Dedifferentiated amniotic fluid mesenchymal stem cell (primary cell): ENCODE measurements around the gene STAU1.
"Not testable (repeated sequence)": the region's sequence is repeated elsewhere in the genome, so short reads cannot be mapped to it uniquely, and the experiment has no call there.

Experiments used
- DNase-seq: peaks from one replicate; pipeline ENCODE4 v3.0.0-alpha.2; 2016; ENCODE audit errors: extremely low spot score

Gene STAU1

DNA sequence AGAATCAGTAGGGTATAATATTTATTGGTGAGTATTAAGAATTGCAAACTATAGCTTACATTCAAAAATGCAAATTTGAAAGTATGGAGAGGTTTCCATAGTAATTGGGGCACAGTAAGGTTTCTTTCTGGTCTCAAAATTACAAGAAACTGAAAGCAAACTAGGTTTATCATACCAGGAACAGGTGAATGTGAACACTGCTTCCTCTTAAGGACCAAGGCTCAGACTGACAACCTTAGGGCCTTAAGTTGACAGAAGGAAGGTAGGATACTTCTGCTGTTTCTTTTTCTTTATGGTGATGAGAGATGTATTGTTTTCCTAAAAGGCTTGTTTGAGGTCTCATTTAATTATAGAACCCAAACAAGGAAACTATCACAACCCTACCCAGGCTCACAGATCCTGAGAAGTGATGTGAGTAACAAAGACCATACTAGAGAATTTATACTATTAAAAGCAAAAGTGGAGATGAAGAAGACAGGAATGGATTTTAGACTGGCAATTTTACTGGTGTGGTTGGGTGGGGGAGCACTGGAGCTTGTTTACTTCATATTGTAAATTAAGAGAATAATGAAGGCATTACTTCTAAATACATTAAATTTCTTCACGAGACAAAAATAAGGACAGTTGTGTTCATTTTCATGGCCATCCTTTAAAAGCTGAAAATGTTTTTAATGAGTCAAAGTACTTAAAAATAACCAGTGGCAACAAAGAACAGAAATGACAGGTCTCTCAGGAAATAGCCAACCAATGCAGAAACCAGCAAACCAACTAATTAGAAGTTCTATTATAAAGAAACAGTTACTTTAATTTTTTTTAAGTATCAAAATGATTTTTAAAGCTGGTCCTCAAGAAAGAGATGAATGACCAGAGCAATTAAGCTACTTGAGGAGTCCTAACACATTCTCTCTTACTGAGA is 21.3 kb downstream of the STAU1 start:
- no peak for DNase-seq

DNA sequence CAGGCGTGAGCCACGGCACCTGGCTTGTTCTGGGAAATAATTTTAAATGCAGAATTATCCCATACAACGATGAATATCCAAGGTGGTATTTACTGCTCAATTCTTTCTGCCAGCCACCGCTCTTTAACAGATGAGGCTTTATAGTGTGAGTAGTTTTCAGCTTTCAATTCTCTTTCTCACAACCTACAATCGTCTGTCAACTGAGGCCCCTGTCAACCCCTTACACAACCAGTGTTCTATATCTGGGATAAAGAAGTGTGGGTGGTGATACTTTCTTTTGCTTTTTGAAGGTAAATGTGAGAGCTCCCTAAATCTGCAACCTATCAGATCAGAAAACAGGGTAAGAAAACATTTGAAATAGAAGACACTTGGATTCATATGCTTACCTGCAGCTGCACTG is 22.5 kb downstream of the STAU1 start:
- no peak for DNase-seq

DNA sequence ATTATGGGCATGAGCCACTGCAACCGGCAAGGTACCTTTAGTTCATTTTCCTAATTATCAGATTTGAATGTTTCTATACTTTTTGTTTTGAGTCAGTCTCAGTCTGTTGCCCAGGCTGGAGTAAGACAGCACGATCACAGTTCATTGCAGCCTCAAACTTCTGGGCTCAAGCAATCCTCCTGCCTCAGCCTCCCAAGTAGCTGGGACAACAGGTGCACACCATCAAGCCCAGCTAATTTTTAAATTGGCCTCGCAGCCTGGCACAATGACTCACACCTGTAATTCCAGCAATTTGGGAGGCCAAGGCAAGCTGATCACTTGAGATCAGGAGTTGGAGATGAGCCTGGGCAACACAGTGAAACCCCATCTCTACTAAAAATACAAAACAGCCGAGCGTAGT is 24.4 kb downstream of the STAU1 start:
- no peak for DNase-seq

GRCh38 chr20:49161428-49162152 is 26.5 kb downstream of the STAU1 start:
- no peak for DNase-seq

- no peak for DNase-seq
These were observed 27.8 kb downstream of the STAU1 start for GRCh38 chr20:49160057-49160929.

- no peak for DNase-seq
These were observed 31.0 kb downstream of the STAU1 start for GRCh38 chr20:49157146-49157545.

GRCh38 chr20:49156481-49156880 is 31.7 kb downstream of the STAU1 start:
- no peak for DNase-seq

DNA sequence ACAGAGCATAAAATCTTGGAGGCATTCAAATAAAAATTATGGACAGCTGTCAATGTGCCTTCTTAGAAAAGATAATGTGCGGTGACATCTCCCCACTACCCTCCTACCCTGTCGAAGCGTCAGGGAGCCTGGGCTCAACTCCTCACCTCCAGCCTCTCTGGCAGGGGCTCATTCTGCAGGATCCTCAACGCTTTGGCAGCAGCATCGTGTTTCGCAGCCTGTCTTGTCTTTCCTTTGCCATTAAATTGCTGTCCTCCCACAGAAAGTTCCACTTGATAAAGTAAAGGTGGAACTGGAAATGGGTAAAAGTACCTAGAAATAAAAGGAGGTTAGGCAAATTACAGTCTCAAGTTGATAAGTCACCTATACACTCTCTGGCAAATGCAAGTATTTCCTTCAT is 36.7 kb downstream of the STAU1 start:
- no peak for DNase-seq

DNA sequence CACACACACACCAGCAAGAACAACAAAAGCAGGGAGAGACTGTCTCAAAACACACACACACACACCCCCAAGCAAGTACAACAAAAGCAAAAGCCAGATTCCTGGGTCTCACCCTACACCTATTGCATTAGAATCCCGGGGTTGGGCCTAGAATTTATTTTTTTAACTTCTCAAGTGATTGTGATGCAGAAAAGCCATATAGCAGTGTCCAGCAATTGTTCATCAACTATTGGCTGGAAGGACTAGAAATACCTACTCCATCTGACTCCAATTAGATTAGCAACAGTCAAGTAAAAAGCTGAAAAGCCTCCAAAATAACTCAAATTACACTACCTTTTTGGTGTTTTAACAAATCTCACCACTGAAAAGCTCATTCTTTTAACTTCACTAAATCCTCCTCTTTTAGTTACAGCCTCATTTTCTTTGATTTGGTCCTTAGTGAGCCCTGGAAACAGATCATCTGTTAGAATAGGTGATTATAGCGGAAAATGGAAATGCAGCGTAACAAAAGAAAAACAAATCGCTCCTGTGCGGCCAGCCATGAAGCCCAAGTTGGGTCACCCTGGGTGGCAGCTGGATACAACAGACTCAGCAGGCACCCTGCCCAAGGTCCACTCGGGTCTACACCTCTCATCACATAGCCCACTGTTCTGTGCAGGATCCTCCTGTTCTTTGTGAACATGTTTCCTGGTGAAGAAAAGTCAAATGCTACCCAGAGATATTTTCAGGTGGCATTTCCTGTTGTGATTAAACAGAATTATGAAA is 38.7 kb downstream of the STAU1 start:
- DNase-seq = no peak

GRCh38 chr20:49148601-49149000 is 39.5 kb downstream of the STAU1 start:
- no peak for DNase-seq

GRCh38 chr20:49147296-49147695 is 40.8 kb downstream of the STAU1 start:
- no peak for DNase-seq

DNA sequence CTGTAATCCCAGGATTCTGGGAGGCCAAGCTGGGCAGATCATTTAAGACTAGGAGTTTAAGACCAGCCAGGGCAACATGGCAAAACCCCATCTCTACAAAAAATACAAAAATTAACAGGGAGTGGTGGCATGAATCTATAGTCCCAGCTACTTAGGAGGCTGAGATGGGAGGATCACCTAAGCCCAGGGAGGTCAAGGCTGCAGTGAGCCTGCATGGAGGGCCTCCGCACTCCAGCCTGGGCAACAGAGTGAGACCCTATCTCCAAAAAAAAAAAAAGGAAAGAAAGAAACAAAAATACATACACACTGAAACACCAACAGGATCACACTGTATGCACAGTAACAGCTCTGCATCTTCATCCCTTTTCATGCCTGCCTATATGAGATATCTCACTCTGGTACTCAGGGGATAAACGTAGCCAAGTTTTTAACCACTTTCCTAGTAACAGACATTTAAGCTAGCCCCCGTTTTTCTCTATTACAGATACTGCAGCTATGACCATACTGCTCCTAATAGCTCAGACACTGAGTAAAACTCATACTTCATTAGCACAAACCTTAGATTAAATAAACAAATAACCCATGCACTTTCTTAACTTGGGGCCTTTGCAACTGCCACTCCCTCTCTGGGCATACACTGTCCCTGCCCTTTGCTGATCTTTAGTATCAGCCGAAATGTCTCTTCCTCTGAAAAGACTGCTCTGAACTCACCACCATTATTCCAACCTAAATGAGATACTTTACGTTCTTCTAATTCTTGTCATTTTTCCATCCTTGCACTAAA is 41.5 kb downstream of the STAU1 start:
- DNase-seq = no peak

DNA sequence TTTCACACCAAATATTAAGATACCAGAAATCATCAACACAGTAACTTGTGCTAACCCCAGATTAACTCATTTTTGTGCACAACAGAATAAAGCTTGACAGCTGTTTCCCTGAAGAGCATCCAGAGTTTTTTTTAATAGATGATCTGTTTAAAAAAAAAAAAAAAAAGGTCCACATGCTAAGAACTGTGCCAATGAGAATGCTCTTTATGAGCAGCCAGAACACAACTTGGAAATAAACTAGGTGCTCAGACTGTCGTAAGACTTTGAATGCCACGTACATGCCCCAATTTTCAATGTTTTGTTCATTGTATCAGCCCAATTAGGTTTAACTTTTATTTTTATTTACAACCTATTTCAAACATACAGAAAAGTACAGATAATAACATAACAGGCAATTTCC is 47.3 kb downstream of the STAU1 start:
- no peak for DNase-seq

DNA sequence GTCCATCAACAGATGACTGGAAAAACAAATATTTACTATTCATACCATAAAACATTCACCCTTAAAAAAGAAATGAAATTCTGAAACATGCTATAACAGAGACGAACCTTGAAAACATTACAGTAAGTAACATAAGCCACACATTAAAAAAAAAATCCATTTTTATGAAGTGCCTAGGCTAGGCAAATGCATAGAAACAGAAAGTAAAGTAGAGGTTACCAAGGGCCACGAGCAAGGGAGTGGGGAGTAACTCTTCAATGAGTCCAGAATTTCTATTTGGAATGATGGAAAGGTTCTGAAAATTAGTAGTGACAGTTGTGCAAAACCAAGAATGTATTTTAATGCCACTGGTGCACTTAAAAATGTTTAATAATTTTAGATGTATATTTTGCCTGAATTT is 47.7 kb downstream of the STAU1 start:
- no peak for DNase-seq

GRCh38 chr20:49138431-49138830 is 49.7 kb downstream of the STAU1 start:
- no peak for DNase-seq

- DNase-seq = no peak
These were observed 51.1 kb downstream of the STAU1 start for GRCh38 chr20:49136817-49137571.

GRCh38 chr20:49134797-49135196 is 53.3 kb downstream of the STAU1 start:
- not testable (repeated sequence) for DNase-seq

- DNase-seq = no peak
These were observed 54.6 kb downstream of the STAU1 start for GRCh38 chr20:49133571-49133970.

- peak; percentile 81 for DNase-seq
These were observed 55.1 kb downstream of the STAU1 start for GRCh38 chr20:49132995-49133478.

DNA sequence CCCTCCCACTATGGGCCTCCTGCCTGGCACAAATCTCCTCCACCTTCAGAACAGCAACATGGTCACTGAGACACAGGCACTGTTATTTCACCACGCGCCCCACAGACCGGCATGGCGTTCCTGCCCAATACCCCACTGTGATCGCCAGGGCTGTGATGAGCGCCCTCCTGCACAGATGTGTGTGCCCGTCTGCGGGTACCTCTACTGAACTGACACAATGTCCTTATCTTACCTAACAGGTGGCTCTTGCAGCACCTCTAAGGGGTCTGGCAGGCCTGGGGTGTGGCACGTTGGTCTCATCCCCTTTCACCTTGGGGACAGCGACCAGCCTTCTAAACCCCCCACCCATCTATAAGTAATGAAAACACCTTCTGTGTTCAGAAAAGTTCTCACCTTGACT is 64.2 kb downstream of the STAU1 start:
- no peak for DNase-seq
